ENCODE results near the gene MYRFL.

Gene MYRFL

GRCh38 chr12:69875416-69875935, 50.4 kb downstream of the MYRFL start:
- H2AFZ ChIP-seq (ENCODE audit: low read length), result no peak overlapping the region
- H3K9me2 ChIP-seq (replicated peaks; ENCODE audit: low read depth, low read length), result no peaks in the 10 kb centered on the region
- H3F3A ChIP-seq (ENCODE audit: low read depth), result no peaks in the 10 kb centered on the region
- no peaks in the 10 kb centered on the region for H3K27me3 ChIP-seq (ENCODE audit: insufficient read depth, low read length, poor library complexity, severe bottlenecking)
- H3K9ac ChIP-seq (ENCODE audit: low read depth, low read length, poor library complexity, severe bottlenecking), result no peak overlapping the region
- no peak overlapping the region for H3K4me2 ChIP-seq (ENCODE audit: low read depth, low read length, poor library complexity, severe bottlenecking)
- no peaks in the 10 kb centered on the region for H3K36me3 ChIP-seq (ENCODE audit: insufficient read depth, low read length)
- TF ChIP-seq EZH2phosphoT487 (IDR thresholded peaks at IDR 0.05; ENCODE audit: borderline replicate concordance), result no peak
- TF ChIP-seq CTCF (conservative IDR thresholded peaks at IDR 0.05; ENCODE audit: low read length), result no peak
- H4K20me1 ChIP-seq (ENCODE audit: insufficient read depth, low read length, poor library complexity, severe bottlenecking), result no peaks in the 10 kb centered on the region
- no peaks in the 10 kb centered on the region for H3K9me3 ChIP-seq (ENCODE audit: insufficient read depth, low read depth, low read length)
- H3K4me1 ChIP-seq (ENCODE audit: insufficient read depth, low read length, poor library complexity, severe bottlenecking), result no peaks in the 10 kb centered on the region
- H3K79me2 ChIP-seq (ENCODE audit: insufficient read depth, low read length), result no peaks in the 10 kb centered on the region
- no peak overlapping the region for H3K4me3 ChIP-seq (ENCODE audit: low read length, poor library complexity, severe bottlenecking)

- TF ChIP-seq CTCF (conservative IDR thresholded peaks at IDR 0.05; ENCODE audit: low read length), result peak; percentile 97
- no peak for TF ChIP-seq EZH2phosphoT487 (IDR thresholded peaks at IDR 0.05; ENCODE audit: borderline replicate concordance)
- H3K9me3 ChIP-seq (ENCODE audit: insufficient read depth, low read depth, low read length), result no peaks in the 10 kb centered on the region
- H3K9ac ChIP-seq (ENCODE audit: low read depth, low read length, poor library complexity, severe bottlenecking), result no peak overlapping the region
- H3K9me2 ChIP-seq (replicated peaks; ENCODE audit: low read depth, low read length), result no peaks in the 10 kb centered on the region
- H3K4me3 ChIP-seq (ENCODE audit: low read length, poor library complexity, severe bottlenecking), result no peak overlapping the region
- H3K4me1 ChIP-seq (ENCODE audit: insufficient read depth, low read length, poor library complexity, severe bottlenecking), result no peaks in the 10 kb centered on the region
- H3F3A ChIP-seq (ENCODE audit: low read depth), result no peaks in the 10 kb centered on the region
- no peaks in the 10 kb centered on the region for H3K79me2 ChIP-seq (ENCODE audit: insufficient read depth, low read length)
- H4K20me1 ChIP-seq (ENCODE audit: insufficient read depth, low read length, poor library complexity, severe bottlenecking), result no peaks in the 10 kb centered on the region
- peak overlapping the region; percentile 66 for H2AFZ ChIP-seq (ENCODE audit: low read length)
- no peaks in the 10 kb centered on the region for H3K27me3 ChIP-seq (ENCODE audit: insufficient read depth, low read length, poor library complexity, severe bottlenecking)
- H3K36me3 ChIP-seq (ENCODE audit: insufficient read depth, low read length), result no peaks in the 10 kb centered on the region
- H3K4me2 ChIP-seq (ENCODE audit: low read depth, low read length, poor library complexity, severe bottlenecking), result no peak overlapping the region
These were observed 54.3 kb downstream of the MYRFL start for GRCh38 chr12:69879007-69879960.

- Histone ChIP-seq H3K9ac (ENCODE audit: low read depth, low read length, poor library complexity, severe bottlenecking) (no peak overlapping the region), H3F3A (ENCODE audit: low read depth) (no peaks in the 10 kb centered on the region), H4K20me1 (ENCODE audit: insufficient read depth, low read length, poor library complexity, severe bottlenecking) (no peaks in the 10 kb centered on the region), H3K9me2 (replicated peaks; ENCODE audit: low read depth, low read length) (no peaks in the 10 kb centered on the region), H2AFZ (ENCODE audit: low read length) (no peak overlapping the region), H3K4me2 (ENCODE audit: low read depth, low read length, poor library complexity, severe bottlenecking) (no peak overlapping the region), H3K4me3 (ENCODE audit: low read length, poor library complexity, severe bottlenecking) (no peak overlapping the region), H3K4me1 (ENCODE audit: insufficient read depth, low read length, poor library complexity, severe bottlenecking) (no peaks in the 10 kb centered on the region), H3K36me3 (ENCODE audit: insufficient read depth, low read length) (no peaks in the 10 kb centered on the region), H3K27me3 (ENCODE audit: insufficient read depth, low read length, poor library complexity, severe bottlenecking) (no peaks in the 10 kb centered on the region), H3K79me2 (ENCODE audit: insufficient read depth, low read length) (no peaks in the 10 kb centered on the region), H3K9me3 (ENCODE audit: insufficient read depth, low read depth, low read length) (no peaks in the 10 kb centered on the region)
- TF ChIP-seq EZH2phosphoT487 (IDR thresholded peaks at IDR 0.05; ENCODE audit: borderline replicate concordance) (no peak), CTCF (conservative IDR thresholded peaks at IDR 0.05; ENCODE audit: low read length) (peak; percentile 55)
These were observed 55.5 kb downstream of the MYRFL start for GRCh38 chr12:69880571-69880970.
